SK-N-SH (cell line): Measurements from ENCODE around the gene CEACAM3. TPM values are rescaled to one million over a fixed set of nuclear protein-coding genes. Genes with fewer than 3 reads are reported as not detected.

Source experiments
- CTCF ChIA-PET: fragments of 300-600, 350-600 bp; formaldehyde crosslinking; extraction: SDS; loops from one replicate; lab custom pipeline; 2021; lab: Yijun Ruan, JAX
- POLR2A ChIA-PET: fragments of 350-600 bp; sonication (Branson Sonifier 250); formaldehyde crosslinking; extraction: SDS; loops from one replicate; lab custom pipeline; 2020; ENCODE audit warnings: antibody characterized with exemption, inconsistent platforms; lab: Yijun Ruan, JAX
- DNase-seq: peaks from one replicate; pipeline ENCODE4 v3.0.0; 2012
- H2AFZ ChIP-seq: fragments of 200-600 bp; sonication (generic); 2 replicates; pipeline ENCODE4 v1.8.1; 2016; ENCODE audit warnings: antibody characterized with exemption, mild to moderate bottlenecking, low read depth
- H3F3A ChIP-seq: fragments of 200-600 bp; sonication (generic); replicated peaks from 2 replicates; pipeline ENCODE3; 2016; ENCODE audit warnings: antibody characterized with exemption, mild to moderate bottlenecking; ENCODE audit not compliant: insufficient read depth
- H3K27ac ChIP-seq, 2 experiments: fragments of 200-500 bp in 1 of 2; fragments of 200-600 bp in 1 of 2; sonication (Bioruptor generic) in 1 of 2; sonication (generic), shearing (Covaris generic) in 1 of 2; 2 replicates each; pipeline versions ENCODE4 v1.5.1 to v1.6.1; 2014 to 2016; ENCODE audit warnings: low read depth in 2 of 2, inconsistent platforms in 1 of 2, low read length in 1 of 2, mild to moderate bottlenecking in 1 of 2, mixed read lengths in 1 of 2
- H3K27me3 ChIP-seq: fragments of 200-600 bp; sonication (generic), shearing (Covaris generic); 2 replicates; pipeline ENCODE4 v1.6.1; 2016; ENCODE audit warnings: mixed run types; ENCODE audit not compliant: insufficient read depth
- H3K36me3 ChIP-seq, 2 experiments: fragments of 200-500 bp in 1 of 2; fragments of 200-600 bp in 1 of 2; sonication (Bioruptor generic) in 1 of 2; sonication (generic) in 1 of 2; replicated peaks in 1 of 2; 2 replicates each; pipeline versions ENCODE3 to v1.5.1; 2014 to 2016; ENCODE audit warnings: low read length in 1 of 2, mild to moderate bottlenecking in 1 of 2; ENCODE audit not compliant: insufficient read depth in 2 of 2, control insufficient read depth in 1 of 2
- H3K4me1 ChIP-seq, 2 experiments: fragments of 200-500 bp in 1 of 2; fragments of 200-600 bp in 1 of 2; sonication (Bioruptor generic) in 1 of 2; sonication (generic), shearing (Covaris generic) in 1 of 2; 2 replicates each; pipeline versions ENCODE4 v1.5.1 to v1.6.1; 2014 to 2016; ENCODE audit warnings: low read depth in 1 of 2, low read length in 1 of 2, mixed run types in 1 of 2; ENCODE audit not compliant: insufficient read depth in 2 of 2, control insufficient read depth in 1 of 2
- H3K4me2 ChIP-seq: fragments of 200-600 bp; sonication (generic), shearing (Covaris generic); 2 replicates; pipeline ENCODE4 v1.6.1; 2017; ENCODE audit warnings: mixed run types
- H3K4me3 ChIP-seq, 2 experiments: fragments of 200-500 bp in 1 of 2; fragments of 200-600 bp in 1 of 2; sonication (Bioruptor generic) in 1 of 2; sonication (generic), shearing (Covaris generic) in 1 of 2; 2 replicates each; pipeline versions ENCODE4 v1.5.1 to v1.8.1; 2014 to 2016; ENCODE audit warnings: low read depth in 2 of 2, inconsistent platforms in 1 of 2, low read length in 1 of 2, mild to moderate bottlenecking in 1 of 2, mixed read lengths in 1 of 2, moderate library complexity in 1 of 2
- H3K79me2 ChIP-seq: fragments of 200-600 bp; sonication (generic); 2 replicates; pipeline ENCODE4 v1.8.1; 2017; ENCODE audit warnings: mild to moderate bottlenecking; ENCODE audit not compliant: insufficient read depth
- H3K9ac ChIP-seq: fragments of 200-600 bp; sonication (generic); 2 replicates; pipeline ENCODE4 v1.6.1; 2017; ENCODE audit warnings: mixed run types
- H3K9me2 ChIP-seq: fragments of 200-600 bp; sonication (generic); 2 replicates; pipeline ENCODE4 v1.6.1; 2017; ENCODE audit warnings: mixed run types
- H3K9me3 ChIP-seq: fragments of 200-600 bp; sonication (generic); 2 replicates; pipeline ENCODE4 v1.6.1; 2017; ENCODE audit warnings: mixed run types, mild to moderate bottlenecking, moderate library complexity
- H4K20me1 ChIP-seq: fragments of 200-600 bp; sonication (generic); 2 replicates; pipeline ENCODE4 v1.6.1; 2017; ENCODE audit warnings: mild to moderate bottlenecking, mixed run types; ENCODE audit not compliant: insufficient read depth
- CHD2 ChIP-seq: fragments of 150-350 bp; IDR thresholded peaks from 2 replicates; pipeline ENCODE4 v1.6.1; 2018; ENCODE audit warnings: low read length; ENCODE audit not compliant: partially characterized antibody
- FOSL2 ChIP-seq: IDR thresholded peaks from 2 replicates; pipeline ENCODE4 v1.4.0; 2012; ENCODE audit warnings: low read depth, mild to moderate bottlenecking, moderate library complexity, borderline replicate concordance
- FOXJ3 ChIP-seq: sonication (generic); formaldehyde crosslinking; IDR thresholded peaks from 2 replicates; pipeline ENCODE4 v1.5.1; 2020; ENCODE audit warnings: mild to moderate bottlenecking, missing genetic modification reagents
- GABPA ChIP-seq: IDR thresholded peaks from 2 replicates; pipeline ENCODE4 v1.4.0; 2012; ENCODE audit warnings: low read depth, mild to moderate bottlenecking
- GATA2 ChIP-seq: sonication (generic); formaldehyde crosslinking; IDR thresholded peaks from 2 replicates; pipeline ENCODE4 v1.5.0; 2020; ENCODE audit warnings: mild to moderate bottlenecking, missing genetic modification reagents
- MXI1 ChIP-seq: IDR thresholded peaks from 2 replicates; pipeline ENCODE4 v1.6.1; 2012; ENCODE audit warnings: mild to moderate bottlenecking, low read depth, low read length, improper control_type of control experiment
- NFIC ChIP-seq: IDR thresholded peaks from 2 replicates; pipeline ENCODE4 v1.4.0; 2012; ENCODE audit warnings: borderline replicate concordance
- RCOR1 ChIP-seq: fragments of 150-350 bp; IDR thresholded peaks from 2 replicates; pipeline ENCODE4 v1.6.1; 2017; ENCODE audit warnings: antibody characterized with exemption, low read length
- SIN3A ChIP-seq: IDR thresholded peaks from 2 replicates; pipeline ENCODE4 v1.6.1; 2012; ENCODE audit warnings: low read depth, mild to moderate bottlenecking, low read length, moderate library complexity, borderline replicate concordance
- SMC3 ChIP-seq: IDR thresholded peaks from 2 replicates; pipeline ENCODE4 v1.6.1; 2012; ENCODE audit warnings: low read depth, low read length, improper control_type of control experiment
- TEAD4 ChIP-seq: IDR thresholded peaks from 2 replicates; pipeline ENCODE4 v1.4.0; 2012; ENCODE audit warnings: mild to moderate bottlenecking, borderline replicate concordance; ENCODE audit not compliant: insufficient read depth
- WGBS: methylation state at CpG from one replicate; pipeline ENCODE4 v1.1.6; 2017; ENCODE audit warnings: low lambda C conversion rate; 5-methylcytosine and 5-hydroxymethylcytosine counted together
- polyA plus RNA-seq, 3 experiments: library from polyadenylated mRNA; depleted of rRNA; stranded (reverse); fragments of >200 nt; gene quantifications; 2 replicates each; pipeline ENCODE4 v1.2.3, GENCODE V29; 2012
- TF ChIP-seq, protein P1 (sequence below): IDR thresholded peaks from 2 replicates; pipeline ENCODE4 v1.4.0; 2012; ENCODE audit warnings: low read depth, borderline replicate concordance
- TF ChIP-seq, protein P2 (sequence below): IDR thresholded peaks from 2 replicates; pipeline ENCODE4; 2012
- TF ChIP-seq, protein P3 (sequence below): fragments of 150-350 bp; IDR thresholded peaks from 2 replicates; pipeline ENCODE4 v1.6.1; 2016; ENCODE audit warnings: mild to moderate bottlenecking, low read depth, low read length

Gene CEACAM3
- polyA plus RNA-seq, 1 of the 3 experiments (the other 2 are of a cell fraction) = not detected

DNA sequence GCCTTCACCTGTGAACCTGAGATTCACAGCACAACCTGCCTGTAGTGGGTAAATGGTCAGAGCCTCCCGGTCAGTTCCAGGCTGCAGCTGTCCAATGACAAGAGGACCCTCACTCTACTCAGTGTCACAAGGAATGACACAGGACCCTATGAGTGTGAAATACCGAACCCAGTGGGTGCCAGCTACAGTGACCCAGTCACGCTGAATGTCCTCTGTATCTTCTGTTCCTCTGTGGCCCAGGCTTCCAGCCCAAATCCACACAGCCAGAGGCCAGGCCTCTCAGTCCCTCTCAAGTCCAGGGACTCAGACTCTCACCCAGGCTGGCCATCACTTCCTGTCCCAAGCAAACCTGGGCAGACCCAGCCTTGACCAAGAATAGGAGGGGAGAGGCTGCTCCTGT is 10.8 kb downstream of the CEACAM3 start (continued):
- TF ChIP-seq, protein P1, sequence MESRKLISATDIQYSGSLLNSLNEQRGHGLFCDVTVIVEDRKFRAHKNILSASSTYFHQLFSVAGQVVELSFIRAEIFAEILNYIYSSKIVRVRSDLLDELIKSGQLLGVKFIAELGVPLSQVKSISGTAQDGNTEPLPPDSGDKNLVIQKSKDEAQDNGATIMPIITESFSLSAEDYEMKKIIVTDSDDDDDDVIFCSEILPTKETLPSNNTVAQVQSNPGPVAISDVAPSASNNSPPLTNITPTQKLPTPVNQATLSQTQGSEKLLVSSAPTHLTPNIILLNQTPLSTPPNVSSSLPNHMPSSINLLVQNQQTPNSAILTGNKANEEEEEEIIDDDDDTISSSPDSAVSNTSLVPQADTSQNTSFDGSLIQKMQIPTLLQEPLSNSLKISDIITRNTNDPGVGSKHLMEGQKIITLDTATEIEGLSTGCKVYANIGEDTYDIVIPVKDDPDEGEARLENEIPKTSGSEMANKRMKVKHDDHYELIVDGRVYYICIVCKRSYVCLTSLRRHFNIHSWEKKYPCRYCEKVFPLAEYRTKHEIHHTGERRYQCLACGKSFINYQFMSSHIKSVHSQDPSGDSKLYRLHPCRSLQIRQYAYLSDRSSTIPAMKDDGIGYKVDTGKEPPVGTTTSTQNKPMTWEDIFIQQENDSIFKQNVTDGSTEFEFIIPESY = no peak
- TF ChIP-seq GABPA (no peak), FOSL2 (no peak)

DNA sequence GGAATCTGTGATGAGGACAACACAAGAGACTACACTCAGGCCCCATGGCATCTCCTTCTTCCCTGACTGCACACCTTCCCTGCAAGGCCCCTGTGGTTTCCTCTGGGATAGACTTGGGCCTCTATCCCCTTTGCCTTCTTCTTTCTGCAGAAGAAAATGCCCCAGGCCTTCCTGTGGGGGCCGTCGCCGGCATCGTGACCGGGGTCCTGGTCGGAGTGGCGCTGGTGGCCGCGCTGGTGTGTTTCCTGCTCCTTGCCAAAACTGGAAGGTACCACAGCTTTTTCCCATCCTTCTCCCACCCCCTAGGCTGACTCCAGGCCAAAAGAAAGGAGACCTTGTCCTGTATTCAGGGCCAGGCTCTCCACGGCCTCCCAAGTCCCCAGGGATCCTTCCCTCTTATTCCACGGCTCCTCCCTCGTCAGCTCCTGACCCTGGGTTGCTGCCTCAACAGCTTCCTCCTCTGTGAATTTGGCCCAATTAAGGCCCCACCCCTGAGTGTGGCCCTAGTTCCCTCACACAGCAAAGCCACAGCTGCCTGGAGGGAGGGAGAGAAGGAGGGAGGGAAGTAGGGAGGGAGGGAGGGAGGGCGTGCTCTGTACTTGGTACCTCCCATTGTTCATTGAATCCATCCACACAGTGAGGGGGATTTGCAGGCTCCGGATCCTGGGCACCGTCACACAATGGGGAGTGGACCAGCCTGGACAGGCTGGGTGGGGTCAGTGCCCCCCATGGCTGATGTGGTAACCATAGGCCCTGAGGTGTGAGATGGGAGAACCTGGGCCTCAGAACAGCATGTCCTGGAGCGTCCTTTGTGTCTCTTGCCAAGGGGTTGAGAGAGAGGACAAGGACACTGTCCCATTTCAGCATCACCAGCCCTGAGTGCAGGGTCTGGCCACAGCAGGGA is 12.5 kb downstream of the CEACAM3 start:
- no peaks in the 10 kb centered on the region for H3K79me2 ChIP-seq
- no peaks in the 10 kb centered on the region for H3K9me2 ChIP-seq
- TF ChIP-seq SMC3 (no peak), GATA2 (CRISPR knock-in tag) (no peak), GABPA (no peak), MXI1 (no peak), SIN3A (no peak), NFIC (no peak), RCOR1 (no peak), CHD2 (no peak), FOXJ3 (CRISPR knock-in tag) (no peak), TEAD4 (no peak)
- TF ChIP-seq, protein P2, sequence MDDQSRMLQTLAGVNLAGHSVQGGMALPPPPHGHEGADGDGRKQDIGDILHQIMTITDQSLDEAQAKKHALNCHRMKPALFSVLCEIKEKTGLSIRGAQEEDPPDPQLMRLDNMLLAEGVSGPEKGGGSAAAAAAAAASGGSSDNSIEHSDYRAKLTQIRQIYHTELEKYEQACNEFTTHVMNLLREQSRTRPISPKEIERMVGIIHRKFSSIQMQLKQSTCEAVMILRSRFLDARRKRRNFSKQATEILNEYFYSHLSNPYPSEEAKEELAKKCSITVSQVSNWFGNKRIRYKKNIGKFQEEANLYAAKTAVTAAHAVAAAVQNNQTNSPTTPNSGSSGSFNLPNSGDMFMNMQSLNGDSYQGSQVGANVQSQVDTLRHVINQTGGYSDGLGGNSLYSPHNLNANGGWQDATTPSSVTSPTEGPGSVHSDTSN = no peak
- TF ChIP-seq, protein P3, sequence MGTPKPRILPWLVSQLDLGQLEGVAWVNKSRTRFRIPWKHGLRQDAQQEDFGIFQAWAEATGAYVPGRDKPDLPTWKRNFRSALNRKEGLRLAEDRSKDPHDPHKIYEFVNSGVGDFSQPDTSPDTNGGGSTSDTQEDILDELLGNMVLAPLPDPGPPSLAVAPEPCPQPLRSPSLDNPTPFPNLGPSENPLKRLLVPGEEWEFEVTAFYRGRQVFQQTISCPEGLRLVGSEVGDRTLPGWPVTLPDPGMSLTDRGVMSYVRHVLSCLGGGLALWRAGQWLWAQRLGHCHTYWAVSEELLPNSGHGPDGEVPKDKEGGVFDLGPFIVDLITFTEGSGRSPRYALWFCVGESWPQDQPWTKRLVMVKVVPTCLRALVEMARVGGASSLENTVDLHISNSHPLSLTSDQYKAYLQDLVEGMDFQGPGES = no peak
- TF ChIP-seq, protein P1 = no peak
- peaks cover 29% of the 10 kb centered on the region; the same call in 1 of the 2 replicates for H3K27me3 ChIP-seq
- H3K36me3 ChIP-seq = no peaks in the 10 kb centered on the region
- 21% methylated on average over 15 of the region's 16 CpGs for WGBS
- no peaks in the 10 kb centered on the region for H3K9me3 ChIP-seq
- H3K4me3 ChIP-seq = no peak overlapping the region
- H2AFZ ChIP-seq = no peak overlapping the region
- H3K4me2 ChIP-seq = no peak overlapping the region
- CTCF ChIA-PET = interaction anchor here (1.3 to 2.1 kb wide), 2 partner anchors 12 to 14 kb away, joined by 3 to 14 read pairs; no protein-coding TSS in a partner anchor
- H3K9ac ChIP-seq = no peak overlapping the region
- no peaks in the 10 kb centered on the region for H3K4me1 ChIP-seq
- H3K27ac ChIP-seq = no peak overlapping the region
- no peaks in the 10 kb centered on the region for H4K20me1 ChIP-seq
- no peak for DNase-seq
- no peaks in the 10 kb centered on the region for H3F3A ChIP-seq
- POLR2A ChIA-PET = no interaction called here
